Vein endothelial cell (primary cell): ENCODE data around the gene FOXO1. TPM values are rescaled to one million over a fixed set of nuclear protein-coding genes. Genes with fewer than 3 reads are reported as not detected.

Experiments used
- total RNA-seq: library from RNA; depleted of rRNA; stranded (reverse); fragments of >200 nt; gene quantifications from 2 replicates; pipeline ENCODE4 v1.2.3, GENCODE V29; 2012

Gene FOXO1
- 55.7 and 61.4 TPM in 2 replicates for total RNA-seq

DNA sequence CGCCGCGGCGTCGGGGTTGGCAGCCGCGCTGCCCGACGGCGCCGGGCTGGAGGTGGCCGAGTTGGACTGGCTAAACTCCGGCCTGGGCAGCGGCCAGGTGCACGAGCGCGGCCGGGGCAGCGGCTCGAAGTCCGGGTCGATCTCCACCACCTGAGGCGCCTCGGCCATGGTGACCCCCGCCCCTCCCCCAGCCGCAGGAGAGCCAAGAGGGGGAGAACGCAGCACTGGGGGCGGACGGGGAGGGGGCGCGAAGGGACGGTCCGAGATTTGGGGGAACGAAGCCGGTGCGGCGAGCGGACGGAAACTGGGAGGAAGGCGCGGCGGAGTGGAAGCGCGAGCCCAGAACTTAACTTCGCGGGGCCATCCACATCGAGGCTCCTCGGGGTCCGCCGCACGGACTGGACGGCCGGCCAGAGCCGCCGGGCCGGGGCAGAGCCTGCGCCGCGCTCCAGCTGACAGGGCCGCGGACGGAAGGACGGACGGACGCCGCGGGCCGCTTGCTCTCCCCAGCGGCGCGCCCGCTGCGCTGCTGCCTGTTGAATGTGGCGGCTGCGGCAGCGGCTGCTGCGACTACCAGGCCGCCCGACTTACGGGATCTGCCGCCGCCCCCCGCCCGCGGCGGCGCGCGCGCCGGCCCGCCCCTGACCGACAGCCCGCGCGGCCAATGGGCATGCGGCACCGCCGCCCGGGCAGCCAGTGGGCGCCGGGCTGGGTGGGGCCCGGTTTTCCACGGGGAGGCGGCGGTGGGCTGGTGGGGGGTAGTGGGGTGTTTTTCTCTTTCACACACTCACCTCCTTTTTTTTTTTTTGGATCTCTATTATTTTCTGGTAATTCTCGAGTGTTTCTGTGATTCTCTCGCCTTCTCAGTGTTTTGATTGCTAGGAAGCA, at the start of gene FOXO1:
FOXO1 (minus strand) TSS at position 597 of the 888 bp plus-strand sequence; CDS start at position 168, 429 bp downstream.

Other genes with a start within 250 kb of the FOXO1 start
- gene MRPS31, start 104.5 kb upstream of the FOXO1 start, total RNA-seq: 14.4 and 14.9 TPM in 2 replicates
- gene SLC25A15, start 123.0 kb upstream of the FOXO1 start, total RNA-seq: 16.3 and 21.1 TPM in 2 replicates